HL-60 (cell line): Measurements from ENCODE around the gene TRIOBP.

Experiments
- DNase-seq, 2 experiments: peaks; one replicate each; pipeline ENCODE4 v3.0.0-alpha.2; 2010 to 2020; ENCODE audit warnings: low read depth in 1 of 2, low spot score in 1 of 2
- H3K27ac ChIP-seq: fragments of 250-450 bp; sonication (Bioruptor Pico); replicated peaks from 2 replicates; pipeline ENCODE4 v1.5.1; 2020; ENCODE audit warnings: mild to moderate bottlenecking, moderate library complexity
- H3K27me3 ChIP-seq: fragments of 250-450 bp; sonication (Bioruptor Pico); 2 replicates; pipeline ENCODE4 v1.5.1; 2021; ENCODE audit warnings: mild to moderate bottlenecking, moderate library complexity; ENCODE audit not compliant: insufficient read depth, poor library complexity, severe bottlenecking
- H3K4me3 ChIP-seq: replicated peaks from 2 replicates; pipeline ENCODE4 v1.5.1; 2011; ENCODE audit warnings: mild to moderate bottlenecking, control low read depth, low read length; ENCODE audit not compliant: insufficient read depth
- CTCF ChIP-seq: IDR thresholded peaks from one replicate; pipeline ENCODE4 v1.5.1; 2011; ENCODE audit warnings: low read length, control low read depth, inconsistent platforms; ENCODE audit not compliant: insufficient read depth
- GABPA ChIP-seq: IDR thresholded peaks from 2 replicates; pipeline ENCODE4 v1.6.1; 2012; ENCODE audit warnings: low read depth
- POLR2AphosphoS5 ChIP-seq: IDR thresholded peaks from 2 replicates; pipeline ENCODE4 v1.6.1; 2012; ENCODE audit warnings: low read depth
- REST ChIP-seq: IDR thresholded peaks from 2 replicates; pipeline ENCODE4 v1.6.1; 2012; ENCODE audit warnings: low read depth; ENCODE audit not compliant: insufficient replicate concordance
- SPI1 ChIP-seq: IDR thresholded peaks from 2 replicates; pipeline ENCODE4 v1.6.1; 2012; ENCODE audit warnings: low read depth, mild to moderate bottlenecking, borderline replicate concordance

TRIOBP gene

GRCh38 chr22:37803639-37804351, 106.9 kb downstream of the TRIOBP start:
- Histone ChIP-seq H3K4me3 (no peak overlapping the region), H3K27me3 (peaks cover 21% of the 10 kb centered on the region), H3K27ac (no peak overlapping the region)
- TF ChIP-seq SPI1 (no peak), GABPA (no peak), REST (no peak), CTCF (no peak), POLR2AphosphoS5 (no peak)
- DNase-seq = no peak

GRCh38 chr22:37804352-37804880, 107.6 kb downstream of the TRIOBP start:
- Histone ChIP-seq H3K4me3 (peak overlapping the region; percentile 24), H3K27ac (no peak overlapping the region; the same call in 1 of the 2 replicates), H3K27me3 (peaks cover 21% of the 10 kb centered on the region)
- no peak for DNase-seq
- TF ChIP-seq GABPA (no peak), POLR2AphosphoS5 (no peak), REST (no peak), SPI1 (no peak), CTCF (no peak)

GRCh38 chr22:37804881-37805809, 108.3 kb downstream of the TRIOBP start:
- TF ChIP-seq REST = no peak
- no peak for TF ChIP-seq SPI1
- TF ChIP-seq GABPA = no peak
- no peak for TF ChIP-seq CTCF
- TF ChIP-seq POLR2AphosphoS5 = no peak
- peak overlapping the region; percentile 25 for H3K4me3 ChIP-seq
- no peak overlapping the region; the same call in 1 of the 2 replicates for H3K27ac ChIP-seq
- H3K27me3 ChIP-seq = peaks cover 21% of the 10 kb centered on the region
- DNase-seq = peak in 1 of 2 experiments; percentile 52
